PC-9 (cell line): ENCODE results near the gene PNO1.

ENCODE experiments used
- EZH2 ChIP-seq: fragments of 200-600 bp; sonication (generic); IDR thresholded peaks from 2 replicates; pipeline ENCODE4 v1.8.0; 2017; ENCODE audit warnings: antibody characterized with exemption, low read depth
- TF ChIP-seq, protein P1 (sequence below): fragments of 200-600 bp; sonication (generic); conservative IDR thresholded peaks from 2 replicates; pipeline ENCODE4 v1.6.1; 2017; ENCODE audit warnings: mixed run types, antibody characterized with exemption, mild to moderate bottlenecking, moderate library complexity

DNA sequence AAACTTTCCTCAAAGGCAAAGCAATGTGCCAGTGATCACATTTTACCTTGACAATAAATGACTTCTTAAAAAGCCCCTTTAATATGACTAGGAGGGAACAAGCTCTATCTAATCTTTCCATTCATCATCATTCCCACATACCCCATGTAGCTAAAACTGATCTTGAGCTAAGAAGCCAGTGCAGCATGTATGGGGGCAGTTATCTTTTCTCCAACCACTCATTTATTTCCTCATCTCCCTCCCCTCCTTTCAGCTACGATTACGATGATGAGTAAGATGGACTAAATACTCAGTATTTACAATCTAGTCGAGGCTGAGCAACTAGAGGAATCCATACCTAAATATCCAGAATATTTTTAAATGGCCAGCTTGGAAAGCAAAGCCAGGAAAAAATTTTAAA is 35.5 kb downstream of the PNO1 start:
- no peak for TF ChIP-seq EZH2
- TF ChIP-seq, protein P1, sequence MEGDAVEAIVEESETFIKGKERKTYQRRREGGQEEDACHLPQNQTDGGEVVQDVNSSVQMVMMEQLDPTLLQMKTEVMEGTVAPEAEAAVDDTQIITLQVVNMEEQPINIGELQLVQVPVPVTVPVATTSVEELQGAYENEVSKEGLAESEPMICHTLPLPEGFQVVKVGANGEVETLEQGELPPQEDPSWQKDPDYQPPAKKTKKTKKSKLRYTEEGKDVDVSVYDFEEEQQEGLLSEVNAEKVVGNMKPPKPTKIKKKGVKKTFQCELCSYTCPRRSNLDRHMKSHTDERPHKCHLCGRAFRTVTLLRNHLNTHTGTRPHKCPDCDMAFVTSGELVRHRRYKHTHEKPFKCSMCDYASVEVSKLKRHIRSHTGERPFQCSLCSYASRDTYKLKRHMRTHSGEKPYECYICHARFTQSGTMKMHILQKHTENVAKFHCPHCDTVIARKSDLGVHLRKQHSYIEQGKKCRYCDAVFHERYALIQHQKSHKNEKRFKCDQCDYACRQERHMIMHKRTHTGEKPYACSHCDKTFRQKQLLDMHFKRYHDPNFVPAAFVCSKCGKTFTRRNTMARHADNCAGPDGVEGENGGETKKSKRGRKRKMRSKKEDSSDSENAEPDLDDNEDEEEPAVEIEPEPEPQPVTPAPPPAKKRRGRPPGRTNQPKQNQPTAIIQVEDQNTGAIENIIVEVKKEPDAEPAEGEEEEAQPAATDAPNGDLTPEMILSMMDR = no peak
